SK-N-DZ (cell line): ENCODE data around the gene FILIP1L.

Experiments used
- DNase-seq: peaks from one replicate; pipeline ENCODE4 v3.0.0-alpha.2; 2015; ENCODE audit warnings: low spot score

The FILIP1L gene

DNA sequence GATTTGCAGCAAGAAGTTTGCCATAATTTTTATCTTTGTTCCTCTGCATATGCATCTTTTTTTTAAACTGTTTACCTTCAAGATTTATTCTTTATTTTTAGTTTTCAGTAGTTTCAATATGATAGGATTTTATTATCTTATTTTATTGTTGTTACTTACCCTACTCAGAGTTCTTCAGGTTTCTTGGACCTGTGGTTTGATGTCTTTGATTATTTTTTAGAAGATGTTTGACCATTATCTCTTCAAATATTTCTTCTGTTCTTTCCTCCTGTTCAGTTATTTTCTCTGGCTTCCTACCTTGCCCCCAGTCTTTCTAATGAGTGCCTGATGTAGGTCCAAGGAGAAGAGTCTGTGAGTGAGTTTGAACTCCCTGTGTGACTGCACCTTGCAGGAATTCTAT lies 137.7 kb downstream of the FILIP1L start:
- DNase-seq = no peak

- no peak for DNase-seq
Observed at GRCh38 chr3:99974989-99975388, 139.3 kb downstream of the FILIP1L start.

DNA sequence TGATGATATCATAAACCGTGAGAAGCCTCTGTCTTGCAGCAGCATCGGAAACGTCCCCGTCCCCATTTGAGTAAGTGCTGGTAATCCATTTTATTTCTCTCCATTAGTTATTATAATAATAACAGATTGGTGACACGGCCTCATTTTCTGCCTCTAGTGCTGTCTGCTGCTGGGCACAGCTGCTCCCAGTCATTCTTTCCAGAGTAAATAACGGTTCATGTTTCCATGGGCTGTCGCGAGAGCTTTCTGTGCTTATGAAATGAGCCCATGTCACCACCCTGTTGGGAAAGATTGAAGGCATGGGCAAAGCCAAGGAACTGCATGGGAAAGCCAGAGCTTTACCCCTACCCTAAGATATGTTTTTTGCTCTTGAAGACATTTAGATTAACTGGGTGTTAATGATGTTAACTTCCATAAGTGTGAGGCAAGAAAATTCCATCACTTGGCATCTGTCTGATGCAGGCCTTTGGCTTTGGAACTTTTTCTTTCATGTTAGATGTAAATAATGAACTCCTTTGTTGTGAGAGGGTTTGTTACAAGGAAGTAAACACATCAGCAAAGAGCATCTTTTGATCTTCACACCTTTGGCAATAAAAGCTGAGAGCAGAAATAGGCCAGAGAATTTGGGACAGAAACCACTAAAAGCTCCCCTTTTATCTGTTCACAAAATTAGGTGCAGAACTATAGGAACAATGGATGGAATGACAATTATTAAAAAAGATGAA lies 141.8 kb downstream of the FILIP1L start:
- DNase-seq = no peak

GRCh38 chr3:99971761-99972160 lies 142.5 kb downstream of the FILIP1L start:
- DNase-seq = no peak

DNA sequence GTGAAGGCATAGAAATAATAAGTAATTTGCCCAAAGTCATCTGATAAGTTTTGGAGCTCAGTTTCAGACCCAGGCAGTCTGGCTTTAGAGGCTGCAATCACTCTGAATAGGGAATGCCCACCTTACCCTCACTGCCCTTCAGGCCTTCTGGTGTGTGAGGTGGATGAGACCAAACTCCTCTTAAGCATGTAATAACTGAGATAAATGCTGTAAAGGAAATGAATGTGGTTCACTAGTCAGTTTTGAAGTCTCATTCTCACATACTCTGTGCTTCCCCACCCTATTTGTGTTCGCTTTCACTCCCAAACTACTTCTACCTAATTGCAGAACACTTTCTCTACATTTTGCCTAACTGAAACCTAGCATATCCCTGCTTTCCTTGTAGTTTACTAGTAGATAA lies 144.1 kb downstream of the FILIP1L start:
- no peak for DNase-seq

DNA sequence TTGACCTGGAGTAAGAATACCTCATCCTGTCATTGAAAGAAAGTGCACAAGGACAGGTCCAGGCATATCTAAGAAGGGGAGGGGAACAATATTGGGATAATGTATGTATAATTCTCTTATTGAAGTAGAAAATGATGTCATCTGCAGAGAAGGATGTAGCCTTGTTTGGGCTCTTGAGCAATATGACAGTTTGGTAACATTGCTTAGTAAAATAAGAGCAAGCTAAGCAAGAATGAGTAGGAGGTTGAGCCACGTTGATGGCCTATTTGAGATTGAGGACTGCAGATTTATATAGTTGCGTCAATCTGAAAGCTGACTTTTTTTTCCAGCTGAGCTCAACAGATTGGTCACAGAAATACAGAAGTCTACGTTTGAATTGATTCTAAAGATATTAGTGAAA lies 145.2 kb downstream of the FILIP1L start:
- no peak for DNase-seq

DNA sequence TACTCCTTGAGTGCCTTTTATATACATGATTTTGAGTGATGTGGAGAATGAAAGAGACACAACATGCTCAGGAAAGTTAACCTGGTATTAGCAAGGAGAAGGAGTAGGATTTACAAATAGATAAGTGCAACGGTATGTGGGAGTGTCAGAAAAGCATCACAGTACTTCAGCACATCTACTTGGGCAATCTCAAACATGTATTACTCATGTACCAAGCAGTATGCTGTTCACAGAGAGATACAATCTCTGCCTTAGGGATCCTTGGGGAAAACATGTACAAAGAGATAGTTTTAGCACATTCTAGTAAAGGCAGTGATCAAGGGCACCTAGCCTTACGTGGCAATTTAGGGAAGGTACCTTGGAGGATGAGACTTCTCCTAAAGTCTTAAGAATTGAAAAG lies 146.5 kb downstream of the FILIP1L start:
- no peak for DNase-seq

DNA sequence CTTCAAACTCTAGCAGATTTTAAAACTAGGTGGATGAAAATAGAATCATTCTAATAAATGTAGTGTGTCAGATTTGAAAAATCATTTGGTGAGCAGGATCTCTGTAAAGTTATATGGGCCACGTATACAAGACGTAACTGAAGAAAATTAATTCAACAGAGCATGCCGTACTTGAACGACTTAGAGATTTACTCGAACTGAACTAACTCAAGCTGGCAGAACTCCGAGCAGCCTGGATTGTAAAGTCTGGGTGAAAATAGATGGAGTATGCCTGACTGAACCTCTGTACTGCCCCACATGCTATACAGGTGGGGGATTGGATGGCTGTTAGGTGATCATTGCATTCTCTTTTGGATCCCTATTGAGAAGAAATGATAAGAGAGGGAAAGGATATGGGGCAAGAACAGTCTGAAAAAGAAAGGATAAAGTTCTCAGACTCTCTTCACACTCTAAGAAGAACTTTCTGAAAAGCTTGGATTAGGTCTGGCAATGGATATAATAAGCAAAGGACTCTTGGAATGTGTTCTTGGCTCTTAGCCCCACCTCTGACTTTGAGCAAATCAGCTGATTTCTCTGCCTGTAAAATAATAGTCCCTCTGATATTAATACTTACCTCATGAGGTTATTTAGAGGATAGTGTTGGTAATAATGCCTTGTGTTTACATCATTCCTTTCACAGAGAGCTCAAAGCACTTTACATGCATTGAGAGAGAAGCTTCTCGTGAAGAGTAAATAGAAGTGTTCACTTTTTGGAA lies 147.5 kb downstream of the FILIP1L start:
- DNase-seq = no peak

GRCh38 chr3:99965681-99966408 lies 148.5 kb downstream of the FILIP1L start:
- no peak for DNase-seq

DNA sequence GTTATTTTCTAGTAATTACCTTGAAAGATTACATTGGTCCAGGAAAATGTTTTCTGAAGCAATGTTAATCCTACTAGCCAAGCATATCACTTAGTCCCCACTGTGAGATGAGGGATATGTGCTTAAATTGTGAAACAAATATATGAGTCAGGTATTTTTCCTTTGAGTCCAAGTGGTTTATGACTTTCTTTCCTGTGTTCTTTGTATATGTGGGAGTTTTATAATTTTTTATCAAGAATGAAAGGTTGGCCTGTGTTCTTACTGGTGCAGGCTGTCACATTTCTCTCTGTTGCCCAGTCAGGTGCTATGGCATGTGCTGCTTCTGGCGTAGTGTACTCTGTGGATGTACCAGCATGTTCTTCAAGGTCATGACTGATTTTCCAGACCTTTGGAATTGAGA lies 149.2 kb downstream of the FILIP1L start:
- DNase-seq = no peak

GRCh38 chr3:99962703-99963102 lies 151.6 kb downstream of the FILIP1L start:
- DNase-seq = no peak

- DNase-seq = no peak
Observed at GRCh38 chr3:99961756-99962515, 152.4 kb downstream of the FILIP1L start.

DNA sequence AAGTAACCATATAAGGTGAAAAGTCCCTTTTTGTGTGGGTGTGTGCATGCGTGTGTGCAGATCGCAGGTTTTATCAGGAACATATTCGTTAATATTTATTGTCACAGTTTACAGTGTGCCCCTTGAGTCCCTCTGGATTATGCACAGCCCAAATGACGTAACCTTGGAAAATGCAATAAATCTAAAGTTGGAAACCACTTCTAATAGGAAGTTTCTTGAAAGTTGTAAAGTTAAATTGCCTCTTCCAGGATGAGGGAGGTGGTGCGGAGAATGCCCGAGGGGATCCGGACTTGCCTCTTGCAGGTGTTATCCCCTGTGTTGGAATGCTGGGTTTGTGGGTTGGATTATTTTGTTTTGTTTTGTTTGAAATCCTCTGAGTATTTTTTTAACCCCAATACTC lies 153.4 kb downstream of the FILIP1L start:
- DNase-seq = no peak

DNA sequence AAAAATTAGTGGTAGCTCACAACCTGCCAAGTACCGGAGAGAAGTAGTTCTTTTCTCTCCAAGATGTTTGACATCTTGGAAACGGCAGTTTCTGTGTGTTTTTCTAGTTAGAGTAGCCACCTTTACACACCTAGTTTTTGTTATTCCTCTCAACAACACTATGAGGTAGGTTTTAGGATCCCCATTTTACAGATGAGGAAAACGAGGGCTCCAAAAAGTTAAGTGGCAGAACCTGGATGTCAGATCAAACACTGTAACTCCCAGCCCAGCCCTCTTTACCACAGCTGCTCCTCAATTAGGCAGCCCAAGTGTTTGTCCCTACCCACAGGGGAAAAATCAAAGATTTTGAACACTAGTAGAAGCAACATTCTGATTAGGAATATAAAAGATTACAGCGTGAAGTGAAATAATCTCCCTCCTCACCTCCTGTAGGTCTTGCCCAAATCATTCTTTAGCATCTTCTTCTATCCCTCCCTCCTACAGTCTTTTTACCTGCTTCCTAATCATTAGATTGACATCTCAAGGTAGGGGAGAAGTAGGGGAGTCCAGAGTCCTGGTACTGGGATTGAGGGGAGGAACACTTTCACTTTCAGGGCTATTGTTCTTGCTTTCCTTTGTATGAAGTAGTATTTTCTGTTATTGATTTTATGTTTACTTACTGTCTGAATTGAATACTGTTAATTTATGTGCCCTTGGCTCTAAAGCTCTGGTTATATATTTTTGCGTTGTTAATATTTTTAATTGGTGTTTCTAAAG lies 154.0 kb downstream of the FILIP1L start:
- no peak for DNase-seq

GRCh38 chr3:99958222-99958912 lies 155.9 kb downstream of the FILIP1L start:
- DNase-seq = no peak

DNA sequence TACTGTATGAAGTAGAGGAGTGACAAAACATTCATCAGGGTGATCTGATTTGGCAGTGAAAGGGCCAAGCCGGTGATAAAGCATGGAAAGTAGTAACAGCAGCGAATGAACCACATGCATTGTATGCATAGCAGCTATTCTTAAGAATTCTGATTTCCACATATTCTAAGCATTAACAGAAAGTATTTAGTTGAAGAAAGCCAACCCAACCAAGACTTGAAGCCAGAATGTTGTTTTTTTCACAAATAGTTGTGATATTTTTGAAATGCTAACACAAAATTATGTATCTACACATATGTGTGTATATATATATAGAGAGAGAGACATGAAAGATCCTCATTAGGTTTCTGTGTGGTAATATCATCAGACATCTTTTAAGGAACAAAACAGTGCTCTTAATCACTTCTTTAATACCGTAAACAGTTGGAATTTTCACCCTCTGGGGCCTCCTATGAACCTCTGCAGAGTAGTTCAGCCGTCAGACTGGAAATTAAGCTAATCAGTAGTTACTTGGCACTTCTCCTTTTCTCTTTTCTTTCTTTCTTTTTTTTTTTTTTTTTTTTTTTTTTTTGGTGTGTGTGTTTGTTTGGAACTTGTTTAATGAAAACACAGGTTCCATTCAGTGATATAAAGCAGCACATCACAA lies 157.0 kb downstream of the FILIP1L start:
- no peak for DNase-seq

- no peak for DNase-seq
Observed at GRCh38 chr3:99955773-99956562, 158.3 kb downstream of the FILIP1L start.

- peak; percentile 4 for DNase-seq
Observed at GRCh38 chr3:99954914-99955644, 159.2 kb downstream of the FILIP1L start.
